GM19397 (cell line): Measurements from ENCODE around the gene RECQL5.

Experiments
- ATAC-seq: cut with Tn5 transposase; IDR thresholded peaks from one replicate; pipeline ENCODE4 v1.9.1; 2021; ENCODE audit warnings: mild to moderate bottlenecking, moderate library complexity; ENCODE audit not compliant: unreplicated experiment

RECQL5 gene

GRCh38 chr17:75688209-75688825 lies 21.4 kb upstream of the RECQL5 start:
- ATAC-seq = no peak

GRCh38 chr17:75685499-75685898 lies 18.5 kb upstream of the RECQL5 start:
- ATAC-seq = no peak

- ATAC-seq = no peak
Measured at GRCh38 chr17:75684924-75685323, 18.0 kb upstream of the RECQL5 start.

- no peak for ATAC-seq
Measured at GRCh38 chr17:75684249-75684648, 17.3 kb upstream of the RECQL5 start.

- ATAC-seq = no peak
Measured at GRCh38 chr17:75683583-75683982, 16.6 kb upstream of the RECQL5 start.

- no peak for ATAC-seq
Measured at GRCh38 chr17:75681289-75681688, 14.3 kb upstream of the RECQL5 start.

- no peak for ATAC-seq
Measured at GRCh38 chr17:75680431-75680830, 13.5 kb upstream of the RECQL5 start.

GRCh38 chr17:75679706-75680211 lies 12.8 kb upstream of the RECQL5 start:
- no peak for ATAC-seq

GRCh38 chr17:75676461-75676860 lies 9.5 kb upstream of the RECQL5 start:
- ATAC-seq = no peak

- no peak for ATAC-seq
Measured at GRCh38 chr17:75673487-75673886, 6.5 kb upstream of the RECQL5 start.

- no peak for ATAC-seq
Measured at GRCh38 chr17:75672011-75672410, 5.1 kb upstream of the RECQL5 start.

- no peak for ATAC-seq
Measured at GRCh38 chr17:75670868-75671267, 3.9 kb upstream of the RECQL5 start.

GRCh38 chr17:75668489-75668888 lies 1.5 kb upstream of the RECQL5 start:
- ATAC-seq = no peak

GRCh38 chr17:75667825-75668224 lies 871 bp upstream of the RECQL5 start:
- ATAC-seq = no peak

GRCh38 chr17:75665981-75666380 lies 973 bp downstream of the RECQL5 start:
- ATAC-seq = no peak

- ATAC-seq = peak; percentile 63
Measured at GRCh38 chr17:75664099-75664549, 2.8 kb downstream of the RECQL5 start.

- ATAC-seq = no peak
Measured at GRCh38 chr17:75662511-75662910, 4.4 kb downstream of the RECQL5 start.

- no peak for ATAC-seq
Measured at GRCh38 chr17:75661531-75661930, 5.4 kb downstream of the RECQL5 start.

- no peak for ATAC-seq
Measured at GRCh38 chr17:75658237-75658636, 8.7 kb downstream of the RECQL5 start.

GRCh38 chr17:75654176-75654575 lies 12.8 kb downstream of the RECQL5 start:
- ATAC-seq = no peak

GRCh38 chr17:75652934-75653549 lies 13.9 kb downstream of the RECQL5 start:
- no peak for ATAC-seq

- no peak for ATAC-seq
Measured at GRCh38 chr17:75652341-75652740, 14.6 kb downstream of the RECQL5 start.

- no peak for ATAC-seq
Measured at GRCh38 chr17:75650874-75651273, 16.1 kb downstream of the RECQL5 start.
